Colonic mucosa (tissue), 4 donors: ENCODE measurements around the gene MCFD2. TPM values are rescaled to one million over a fixed set of nuclear protein-coding genes. Genes with fewer than 3 reads are reported as not detected.

Source experiments
- DNase-seq: peaks from one replicate; pipeline ENCODE4 v3.0.0-alpha.2; 2020
- H3K27ac ChIP-seq: fragments of 200-600 bp; one replicate; pipeline ENCODE4 v1.8.0; 2021
- H3K27me3 ChIP-seq: fragments of 200-600 bp; one replicate; pipeline ENCODE4 v1.8.0; 2021
- H3K36me3 ChIP-seq: fragments of 200-600 bp; one replicate; pipeline ENCODE4 v1.8.0; 2021
- H3K4me1 ChIP-seq: fragments of 200-600 bp; one replicate; pipeline ENCODE4 v1.8.0; 2021; ENCODE audit warnings: mild to moderate bottlenecking
- H3K4me3 ChIP-seq: fragments of 200-600 bp; one replicate; pipeline ENCODE4 v1.8.0; 2021
- H3K9ac ChIP-seq, 2 donors: one replicate each; pipeline ENCODE4 v1.7.0; 2013; ENCODE audit warnings: control low read depth in 2 of 2, low read depth in 2 of 2, low read length in 2 of 2
- H3K9me3 ChIP-seq: fragments of 200-600 bp; one replicate; pipeline ENCODE4 v1.8.0; 2021
- intact Hi-C: fragments of 100-400 bp; cut with DNase I; formaldehyde crosslinking; loops from one replicate; pipeline ENCODE4 v1.14.1; 2022
- total RNA-seq, 2 donors: library from RNA; stranded (reverse); fragmentation: NEBNext Ultra II Directional in 1 of 2; extraction: Animal tissue kit (Norgen Biotek cat#: 25700) in 1 of 2; gene quantifications; one replicate each; pipeline ENCODE4 v1.2.1, GENCODE V29; 2021
- TF ChIP-seq, protein P1 (sequence below): fragments of 200-600 bp; IDR thresholded peaks from one replicate; pipeline ENCODE4 v1.8.0; 2022; ENCODE audit warnings: antibody characterized with exemption, mild to moderate bottlenecking
- donor health status: healthy.
- donor health status: DM: no; HTN: no; CAD: no.
- donor health status: DM: no; HTN: no; CAD: no.

MCFD2 gene
- total RNA-seq, 2 donors from 2014 or later, result 44.0 to 54.8 TPM

DNA sequence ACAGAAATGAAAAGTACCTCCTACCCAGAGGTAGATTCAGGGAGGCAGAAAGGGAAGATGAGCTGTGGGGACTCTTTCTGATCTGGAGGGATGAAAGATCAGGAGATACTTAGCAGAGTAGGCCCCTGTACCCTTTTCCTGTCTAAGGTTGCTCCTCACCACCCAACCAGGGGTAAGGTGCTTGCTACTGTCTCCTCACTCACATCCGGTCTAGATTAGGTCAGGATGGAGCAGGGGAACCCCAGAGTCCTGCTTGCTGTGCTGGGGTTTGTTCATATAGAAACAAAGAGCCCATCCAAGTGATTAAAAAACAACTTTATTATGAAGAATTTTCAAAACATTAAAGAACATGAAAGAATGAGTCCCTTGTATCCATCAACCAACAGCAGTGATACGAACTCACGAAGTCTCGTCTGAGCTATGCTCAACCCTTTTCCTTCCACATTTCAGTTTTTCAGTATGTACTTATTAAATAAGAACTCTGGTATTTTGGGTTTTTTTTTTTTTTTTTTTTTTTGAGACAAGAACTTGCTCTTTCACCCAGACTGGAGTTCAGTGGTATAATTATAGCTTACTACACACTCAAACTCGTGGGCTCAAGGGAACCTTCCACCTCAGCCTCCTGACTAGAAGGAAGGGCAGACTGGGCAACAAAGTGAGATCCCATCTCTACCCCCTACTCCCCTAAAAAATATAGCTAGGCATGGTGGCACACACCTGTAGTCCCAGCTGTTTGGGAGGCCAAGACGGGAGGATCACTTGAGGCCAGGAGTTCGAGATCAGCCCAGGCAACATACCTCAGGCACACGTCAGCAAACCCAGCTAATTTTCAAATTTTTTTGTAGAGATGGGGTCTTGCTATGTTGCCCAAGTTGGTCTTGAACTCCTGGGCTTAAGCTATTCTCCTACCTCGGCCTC is 28.5 kb upstream of the MCFD2 start:
- intact Hi-C loops, result no loop called here
- DNase-seq, result no peak
- TF ChIP-seq, protein P1, sequence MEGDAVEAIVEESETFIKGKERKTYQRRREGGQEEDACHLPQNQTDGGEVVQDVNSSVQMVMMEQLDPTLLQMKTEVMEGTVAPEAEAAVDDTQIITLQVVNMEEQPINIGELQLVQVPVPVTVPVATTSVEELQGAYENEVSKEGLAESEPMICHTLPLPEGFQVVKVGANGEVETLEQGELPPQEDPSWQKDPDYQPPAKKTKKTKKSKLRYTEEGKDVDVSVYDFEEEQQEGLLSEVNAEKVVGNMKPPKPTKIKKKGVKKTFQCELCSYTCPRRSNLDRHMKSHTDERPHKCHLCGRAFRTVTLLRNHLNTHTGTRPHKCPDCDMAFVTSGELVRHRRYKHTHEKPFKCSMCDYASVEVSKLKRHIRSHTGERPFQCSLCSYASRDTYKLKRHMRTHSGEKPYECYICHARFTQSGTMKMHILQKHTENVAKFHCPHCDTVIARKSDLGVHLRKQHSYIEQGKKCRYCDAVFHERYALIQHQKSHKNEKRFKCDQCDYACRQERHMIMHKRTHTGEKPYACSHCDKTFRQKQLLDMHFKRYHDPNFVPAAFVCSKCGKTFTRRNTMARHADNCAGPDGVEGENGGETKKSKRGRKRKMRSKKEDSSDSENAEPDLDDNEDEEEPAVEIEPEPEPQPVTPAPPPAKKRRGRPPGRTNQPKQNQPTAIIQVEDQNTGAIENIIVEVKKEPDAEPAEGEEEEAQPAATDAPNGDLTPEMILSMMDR, result no peak
- Histone ChIP-seq H3K9ac (no peak overlapping the region), H3K4me3 (no peak overlapping the region), H3K36me3 (no peaks in the 10 kb centered on the region), H3K9me3 (no peaks in the 10 kb centered on the region), H3K27ac (no peak overlapping the region), H3K27me3 (no peaks in the 10 kb centered on the region), H3K4me1 (no peaks in the 10 kb centered on the region)

DNA sequence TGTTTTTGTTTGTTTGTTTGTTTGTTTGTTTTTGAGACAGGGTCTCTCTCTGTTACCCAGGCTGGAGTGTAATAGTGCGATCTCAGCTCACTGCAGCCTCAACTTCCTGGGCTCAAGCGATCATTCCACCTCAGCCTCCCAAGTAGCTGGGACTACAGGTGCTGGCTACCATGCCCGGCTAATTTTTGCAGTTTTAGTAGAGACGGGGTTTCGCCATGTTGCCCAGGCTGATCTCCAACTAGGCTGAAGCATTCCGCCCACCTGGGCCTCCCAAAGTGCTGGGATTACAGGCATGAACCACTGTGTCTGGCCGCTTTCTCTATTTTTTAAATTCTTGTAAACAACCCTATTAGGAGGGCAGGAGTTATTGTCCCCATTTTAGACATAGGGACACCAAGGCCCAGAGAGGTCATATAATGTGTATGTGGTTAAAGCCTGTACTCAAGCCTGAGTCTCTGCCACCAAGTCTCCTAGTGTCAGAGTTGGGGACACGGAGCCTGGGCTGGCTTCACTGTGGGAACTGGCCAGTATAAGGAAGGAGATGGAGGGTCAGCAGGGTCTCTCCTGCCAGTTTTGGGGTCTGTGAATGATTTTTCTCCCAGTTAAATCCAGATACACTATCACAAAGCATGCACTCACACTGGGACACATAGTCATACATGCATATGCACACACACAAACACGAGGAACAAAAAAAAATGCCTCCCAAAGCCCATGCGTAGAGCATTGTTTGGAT is 27.5 kb upstream of the MCFD2 start:
- H3K9ac ChIP-seq, result peak overlapping the region in 1 of 2 donors; percentile 17
- TF ChIP-seq, protein P1, result no peak
- H3K4me3 ChIP-seq, result peak overlapping the region; percentile 80
- no peaks in the 10 kb centered on the region for H3K36me3 ChIP-seq
- DNase-seq, result no peak
- no peaks in the 10 kb centered on the region for H3K4me1 ChIP-seq
- no peaks in the 10 kb centered on the region for H3K27me3 ChIP-seq
- H3K9me3 ChIP-seq, result no peaks in the 10 kb centered on the region
- H3K27ac ChIP-seq, result no peak overlapping the region
- intact Hi-C loops, result no loop called here

DNA sequence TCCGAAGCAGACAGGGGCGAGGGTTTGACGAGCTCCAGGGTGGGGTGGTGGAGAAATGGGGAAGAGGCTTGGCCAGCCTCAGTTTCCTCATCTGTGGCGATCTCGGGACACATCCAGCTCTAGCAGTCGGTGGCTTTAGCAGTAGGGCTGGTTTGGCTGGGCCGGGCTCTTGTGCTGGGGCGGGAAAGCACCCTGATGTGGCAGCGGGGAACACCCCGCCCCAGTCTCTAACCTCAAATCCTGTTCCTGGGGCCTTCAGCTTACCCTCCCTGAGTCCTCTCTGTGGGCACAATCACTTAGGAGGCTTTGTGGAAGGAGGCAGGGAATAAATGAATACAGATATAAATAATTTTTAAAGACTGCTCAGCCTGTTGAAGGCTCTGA is 26.5 kb upstream of the MCFD2 start:
- peak; percentile 68 for DNase-seq
- TF ChIP-seq, protein P1, result no peak

DNA sequence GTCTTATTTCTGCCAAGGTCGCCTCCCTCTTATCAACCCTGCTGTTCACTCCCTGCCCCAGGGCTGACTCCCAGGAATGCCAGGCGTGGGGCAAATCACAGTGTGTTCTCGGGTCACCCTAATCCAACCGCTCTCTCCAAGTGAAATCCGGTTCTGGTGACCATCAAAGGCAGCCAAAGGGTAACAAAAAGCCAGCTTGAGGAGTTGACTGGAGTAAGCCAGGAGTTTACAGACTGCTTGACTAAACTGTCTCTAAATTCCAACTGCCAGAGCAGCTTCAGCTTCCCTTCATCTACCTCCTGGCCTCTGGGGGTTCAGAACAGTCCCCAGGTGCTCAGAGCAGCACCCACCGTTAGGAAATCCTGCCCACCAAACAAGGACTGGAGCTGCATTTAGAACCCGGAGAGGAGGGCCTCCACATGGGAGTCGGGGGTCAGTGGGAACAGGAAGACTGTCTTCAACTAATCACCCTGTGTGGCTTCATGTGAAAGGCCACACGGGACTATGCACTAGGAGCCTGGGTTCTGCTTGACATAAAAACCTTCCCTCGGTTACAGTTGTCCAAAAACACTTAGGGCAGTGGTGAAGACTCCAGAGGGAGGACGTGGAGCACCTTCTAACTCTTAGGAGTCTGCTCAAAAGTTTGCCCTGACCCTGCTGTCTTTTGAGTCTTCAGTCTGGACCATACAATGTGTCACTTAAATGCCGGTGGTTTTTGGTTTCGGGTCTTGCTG is 24.2 kb upstream of the MCFD2 start:
- DNase-seq, result no peak

More for the DNA sequence above, 26.5 kb upstream of the MCFD2 start:
- Histone ChIP-seq H3K27ac (peak overlapping the region; percentile 94), H3K9ac (peak overlapping the region; percentile 87 to 89), H3K4me3 (peak overlapping the region; percentile 80), H3K36me3 (no peaks in the 10 kb centered on the region), H3K9me3 (no peaks in the 10 kb centered on the region), H3K27me3 (no peaks in the 10 kb centered on the region), H3K4me1 (no peaks in the 10 kb centered on the region)
- intact Hi-C loops, result no loop called here

More for the DNA sequence above, 24.2 kb upstream of the MCFD2 start:
- H3K9ac ChIP-seq, result peak overlapping the region; percentile 55 to 73
- intact Hi-C loops, result no loop called here
- no peaks in the 10 kb centered on the region for H3K27me3 ChIP-seq
- TF ChIP-seq, protein P1, result no peak
- no peaks in the 10 kb centered on the region for H3K9me3 ChIP-seq
- H3K27ac ChIP-seq, result peak overlapping the region; percentile 71
- no peaks in the 10 kb centered on the region for H3K4me1 ChIP-seq
- H3K4me3 ChIP-seq, result no peak overlapping the region
- no peaks in the 10 kb centered on the region for H3K36me3 ChIP-seq
